ENCODE results near the gene ZBTB7A. TPM values are rescaled to one million over a fixed set of nuclear protein-coding genes. Genes with fewer than 3 reads are reported as not detected.

ZBTB7A gene
- total and polyA plus RNA-seq, 10 of the 15 experiments (the other 5 are each of a cell fraction or from before 2014, with no cell fraction given), result 0.26 to 42.4 (median 4.5) TPM

GRCh38 chr19:4037301-4037949 is 29.3 kb downstream of the ZBTB7A start (continued):
- TF ChIP-seq MLLT1 (IDR thresholded peaks at IDR 0.05), result no peak
- TF ChIP-seq GABPA (IDR thresholded peaks at IDR 0.05; ENCODE audit: low read depth), result no peak
- no peak for TF ChIP-seq POLR2AphosphoS2 (IDR thresholded peaks at IDR 0.05; ENCODE audit: low read depth, low read length)
- TF ChIP-seq SPI1 (IDR thresholded peaks at IDR 0.05; ENCODE audit: borderline replicate concordance, insufficient read depth, low read depth, low read length), result no peak
- no peak for TF ChIP-seq RELA (IDR thresholded peaks at IDR 0.05; ENCODE audit: borderline replicate concordance, partially characterized antibody)
- TF ChIP-seq SMARCA5 (IDR thresholded peaks at IDR 0.05), result no peak
- TF ChIP-seq MEF2A (IDR thresholded peaks at IDR 0.05; ENCODE audit: insufficient read depth, low read depth, low read length), result no peak
- TF ChIP-seq ZNF384 (IDR thresholded peaks at IDR 0.05; ENCODE audit: borderline replicate concordance, low read depth, low read length), result no peak
- TF ChIP-seq ZBTB40 (IDR thresholded peaks at IDR 0.05; ENCODE audit: borderline replicate concordance), result no peak

Measured in GM12878 (cell line).